Tibial nerve (tissue), 3 donors: ENCODE measurements around the gene LHFPL5.

Experiments used
- CTCF ChIP-seq, 5 experiments: fragments of 200-600 bp in 3 of 5; fragments of 450-650 bp in 2 of 5; sonication (generic) in 3 of 5; IDR thresholded peaks; one replicate each; pipeline ENCODE4 v1.5.1; 2016 to 2019; ENCODE audit warnings: antibody characterized with exemption in 5 of 5, mild to moderate bottlenecking in 3 of 5, moderate library complexity in 2 of 5
- POLR2A ChIP-seq, 2 donors: fragments of 450-650 bp; IDR thresholded peaks; one replicate each; pipeline ENCODE4 v1.6.1; 2017; ENCODE audit warnings: antibody characterized with exemption in 2 of 2, mild to moderate bottlenecking in 2 of 2, moderate library complexity in 2 of 2

DNA sequence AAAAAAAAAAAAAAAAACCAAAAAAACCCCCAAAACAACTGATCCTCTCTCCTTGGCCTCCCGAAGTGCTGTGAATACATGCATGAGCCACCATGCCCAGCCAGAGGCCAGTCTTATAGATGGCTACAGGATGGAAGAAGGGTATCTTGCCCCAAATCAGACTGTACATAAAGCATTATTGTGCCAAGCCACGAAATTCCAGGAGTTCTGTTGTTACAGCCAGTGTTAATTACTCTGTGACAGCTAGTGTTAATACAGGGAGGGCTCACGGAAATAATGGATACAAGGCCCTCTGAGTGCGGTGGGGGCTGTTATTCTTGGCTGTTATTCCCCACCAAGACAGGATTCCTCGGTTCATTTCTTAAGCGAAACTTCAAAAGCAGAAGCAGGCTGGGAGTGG, 30.1 kb upstream of the LHFPL5 start:
- no peak for TF ChIP-seq CTCF (IDR thresholded peaks at IDR 0.05)
- TF ChIP-seq POLR2A (IDR thresholded peaks at IDR 0.05) = no peak
